Endothelial cell of umbilical vein (primary cell): ENCODE results near the gene FCN1. TPM values are rescaled to one million over a fixed set of nuclear protein-coding genes. Genes with fewer than 3 reads are reported as not detected.

Source experiments
- BruUV-seq: library from RNA; stranded (reverse); fragments of 400-500 nt; replicated peaks from 2 replicates; lab custom pipeline; 2021; lab: Mats Ljungman, UMichigan
- CTCF ChIA-PET: fragments of 300-600, 350-600 bp; sonication (Branson Sonifier 250); formaldehyde crosslinking; loops from one replicate; lab custom pipeline; 2021; ENCODE audit warnings: antibody characterized with exemption, inconsistent platforms; lab: Charles Lee
- POLR2A ChIA-PET: fragments of 300-600, 350-600 bp; sonication (Branson Sonifier 250); formaldehyde crosslinking; loops from one replicate; lab custom pipeline; 2021; ENCODE audit warnings: antibody characterized with exemption, inconsistent platforms; lab: Charles Lee
- DNase-seq: peaks from one replicate; pipeline ENCODE4 v3.0.0-alpha.2; 2011; ENCODE audit warnings: low read depth, low spot score
- FAIRE-seq: peaks from 2 replicates; lab custom pipeline; 2011; peaks lifted over from hg19 to GRCh38; lab: Jason Lieb, UNC
- H2AFZ ChIP-seq: 2 replicates; pipeline ENCODE4 v1.6.0; 2012; ENCODE audit warnings: low read depth, low read length, control low read depth, inconsistent platforms
- H3K27ac ChIP-seq: 2 replicates; pipeline ENCODE4 v1.5.1; 2011; ENCODE audit warnings: low read depth, mild to moderate bottlenecking, control low read depth, low read length, moderate library complexity; ENCODE audit not compliant: insufficient read depth
- H3K27me3 ChIP-seq, 2 experiments: 2 replicates each; pipeline versions ENCODE4 v1.6.0 to v1.6.1; 2011; ENCODE audit warnings: low read length in 2 of 2, mixed read lengths in 1 of 2; ENCODE audit not compliant: control insufficient read depth in 2 of 2, insufficient read depth in 2 of 2
- H3K36me3 ChIP-seq, 2 experiments: 2 replicates in 1 of 2; 3 replicates in 1 of 2; pipeline ENCODE4 v1.5.1; 2011; ENCODE audit warnings: low read length in 2 of 2, mild to moderate bottlenecking in 1 of 2, moderate library complexity in 1 of 2; ENCODE audit not compliant: control insufficient read depth in 2 of 2, insufficient read depth in 2 of 2; ENCODE audit errors: extremely low read depth in 1 of 2
- H3K4me1 ChIP-seq: 3 replicates; pipeline ENCODE4 v1.5.1; 2011; ENCODE audit warnings: mild to moderate bottlenecking, low read length; ENCODE audit not compliant: control insufficient read depth, insufficient read depth; ENCODE audit errors: extremely low read depth
- H3K4me2 ChIP-seq: 2 replicates; pipeline ENCODE4 v1.6.1; 2011; ENCODE audit warnings: low read length, control low read depth, mixed read lengths; ENCODE audit not compliant: insufficient read depth
- H3K4me3 ChIP-seq, 3 experiments: fragments of 200-600 bp in 1 of 3; sonication (generic), shearing (Covaris generic) in 1 of 3; replicated peaks in 1 of 3; 2 replicates each; pipeline ENCODE4 v1.5.1; 2011 to 2016; ENCODE audit warnings: control low read depth in 3 of 3, low read length in 3 of 3, mild to moderate bottlenecking in 2 of 3, inconsistent platforms in 1 of 3, low read depth in 1 of 3, moderate library complexity in 1 of 3; ENCODE audit not compliant: insufficient read depth in 1 of 3
- H3K79me2 ChIP-seq: 2 replicates; pipeline ENCODE4 v1.6.0; 2012; ENCODE audit warnings: low read length, inconsistent platforms; ENCODE audit not compliant: control insufficient read depth, insufficient read depth
- H3K9ac ChIP-seq: replicated peaks from 2 replicates; pipeline ENCODE3; 2011; ENCODE audit warnings: low read length, control low read depth; ENCODE audit not compliant: insufficient read depth; ENCODE audit errors: extremely low read depth
- H3K9me1 ChIP-seq: replicated peaks from 3 replicates; pipeline ENCODE4 v1.6.0; 2011; ENCODE audit warnings: mild to moderate bottlenecking, low read length; ENCODE audit not compliant: control insufficient read depth, insufficient read depth; ENCODE audit errors: extremely low read depth
- H3K9me3 ChIP-seq: replicated peaks from 2 replicates; pipeline ENCODE4 v1.5.1; 2012; ENCODE audit warnings: low read length, inconsistent platforms; ENCODE audit not compliant: control insufficient read depth, insufficient read depth
- H4K20me1 ChIP-seq: replicated peaks from 2 replicates; pipeline ENCODE3; 2011; ENCODE audit warnings: mild to moderate bottlenecking, low read length; ENCODE audit not compliant: control insufficient read depth, insufficient read depth; ENCODE audit errors: extremely low read depth
- CTCF ChIP-seq, 2 donors: IDR thresholded peaks; 1 replicate in 1 of 2; 2 replicates in 1 of 2; pipeline ENCODE4 v1.5.1; 2011; ENCODE audit warnings: low read length in 2 of 2, mild to moderate bottlenecking in 2 of 2, moderate library complexity in 2 of 2, control low read depth in 1 of 2, inconsistent platforms in 1 of 2, low read depth in 1 of 2; ENCODE audit not compliant: insufficient read depth in 1 of 2; ENCODE audit errors: extremely low read depth in 1 of 2
- FOS ChIP-seq: IDR thresholded peaks from 2 replicates; pipeline ENCODE4 v1.6.1; 2011; ENCODE audit warnings: mild to moderate bottlenecking, low read length, moderate library complexity, borderline replicate concordance; ENCODE audit not compliant: insufficient read depth
- GATA2 ChIP-seq: IDR thresholded peaks from 2 replicates; pipeline ENCODE4 v1.7.0; 2011; ENCODE audit warnings: low read depth, mild to moderate bottlenecking, moderate library complexity, mixed read lengths, low read length; ENCODE audit not compliant: insufficient read length, insufficient read depth
- MAX ChIP-seq: IDR thresholded peaks from 2 replicates; pipeline ENCODE4 v1.6.1; 2011; ENCODE audit not compliant: insufficient read depth, insufficient read length
- MYC ChIP-seq: IDR thresholded peaks from one replicate; pipeline ENCODE4 v1.6.1; 2011; ENCODE audit warnings: mild to moderate bottlenecking, low read depth, low read length
- POLR2A ChIP-seq: IDR thresholded peaks from 2 replicates; pipeline ENCODE4 v1.6.1; 2012; ENCODE audit warnings: low read depth, mild to moderate bottlenecking, control low read depth, low read length
- dilution Hi-C: fragments of 300-500 bp; cut with MboI; formaldehyde crosslinking; loops from one replicate; pipeline ENCODE4 v1.15.0; 2019; ENCODE audit warnings: low sequenced_read_pairs; ENCODE audit not compliant: extremely low pct_ligation_motif_present
- intact Hi-C: fragments of 100-400 bp; cut with micrococcal nuclease; formaldehyde crosslinking; loops from one replicate; pipeline ENCODE4 v1.10.0; 2022
- polyA plus RNA-seq, 4 experiments: library from polyadenylated mRNA; depleted of rRNA in 3 of 4; stranded (reverse) in 3 of 4; unstranded in 1 of 4; fragments of >200 nt; gene quantifications; 2 replicates each; pipeline versions ENCODE4 v1.2.1 to v1.2.3, GENCODE V29; 2011 to 2012; ENCODE audit warnings: missing spikeins in 1 of 4
- total RNA-seq: library from RNA; stranded (reverse); gene quantifications from 2 replicates; pipeline ENCODE4 v1.2.3, GENCODE V29; 2021

The FCN1 gene
- total and polyA plus RNA-seq, 2 donors (not counting 3 experiments of a cell fraction or from before 2014, with no cell fraction given) = not detected

- H3K27ac ChIP-seq = no peak overlapping the region
- ChIA-PET CTCF (no interaction called here), POLR2A (no interaction called here)
These were observed 34.5 kb downstream of the FCN1 start for GRCh38 chr9:134883040-134883782.

More at GRCh38 chr9:134883040-134883782, 34.5 kb downstream of the FCN1 start:
- DNase-seq (no peak), FAIRE-seq (no peak)
- Histone ChIP-seq H3K9me1 (no peaks in the 10 kb centered on the region), H3K27me3 (peaks cover 0 to 2% of the 10 kb centered on the region in 2 experiments), H3K79me2 (no peaks in the 10 kb centered on the region), H3K4me3 (no peak overlapping the region), H2AFZ (no peak overlapping the region), H3K4me1 (no peaks in the 10 kb centered on the region), H3K9ac (no peak overlapping the region), H3K36me3 (no peaks in the 10 kb centered on the region), H3K4me2 (no peak overlapping the region), H4K20me1 (no peaks in the 10 kb centered on the region), H3K9me3 (no peaks in the 10 kb centered on the region)
- intact Hi-C loops = no loop called here
- no TSS peak for BruUV-seq
- dilution Hi-C loops = no loop called here
- TF ChIP-seq MYC (no peak), POLR2A (no peak), GATA2 (no peak), MAX (no peak), FOS (no peak), CTCF (IDR thresholded peaks at IDR 0.05; ENCODE audit: extremely low read depth in 1 of 2, insufficient read depth in 1 of 2, low read depth in 1 of 2, low read length in 2 of 2) (no peak)
